Erythroblast (primary cell): ENCODE data around the gene GMPR.
"Not testable (repeated sequence)": the region's sequence is repeated elsewhere in the genome, so short reads cannot be mapped to it uniquely, and the experiment has no call there.

ENCODE experiments used
- DNase-seq, 2 experiments: peaks; one replicate each; lab custom pipeline; 2025; lab: John Stamatoyannopoulos, UW
- GATA1 ChIP-seq: IDR thresholded peaks from 2 replicates; pipeline ENCODE4 v1.6.1; 2011; ENCODE audit warnings: low read depth, mild to moderate bottlenecking, control low read depth, low read length, moderate library complexity
- POLR2A ChIP-seq: IDR thresholded peaks from 2 replicates; pipeline ENCODE4 v1.6.1; 2011; ENCODE audit warnings: mild to moderate bottlenecking, low read length

Gene GMPR

DNA sequence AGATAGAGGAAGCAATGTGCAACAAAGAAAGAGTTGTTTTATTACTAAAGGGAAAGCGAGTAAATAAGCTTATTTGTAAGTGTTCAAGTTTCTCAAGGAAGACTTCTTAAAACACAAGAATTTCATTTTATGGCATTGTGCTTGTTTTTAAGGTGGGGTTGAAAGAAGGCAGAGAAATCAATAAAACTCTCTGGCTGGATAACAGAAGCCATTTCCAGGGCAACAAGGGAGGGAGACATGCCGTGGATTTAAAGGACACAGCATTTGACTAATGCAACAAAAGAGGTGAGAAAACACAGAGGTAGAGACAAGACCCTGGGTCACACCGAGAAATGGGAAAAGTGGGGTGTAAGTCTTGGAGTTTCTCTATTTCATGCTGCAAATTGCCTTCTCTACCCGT is 28.8 kb upstream of the GMPR start:
- no peak for DNase-seq
- TF ChIP-seq POLR2A (no peak), GATA1 (no peak)

DNA sequence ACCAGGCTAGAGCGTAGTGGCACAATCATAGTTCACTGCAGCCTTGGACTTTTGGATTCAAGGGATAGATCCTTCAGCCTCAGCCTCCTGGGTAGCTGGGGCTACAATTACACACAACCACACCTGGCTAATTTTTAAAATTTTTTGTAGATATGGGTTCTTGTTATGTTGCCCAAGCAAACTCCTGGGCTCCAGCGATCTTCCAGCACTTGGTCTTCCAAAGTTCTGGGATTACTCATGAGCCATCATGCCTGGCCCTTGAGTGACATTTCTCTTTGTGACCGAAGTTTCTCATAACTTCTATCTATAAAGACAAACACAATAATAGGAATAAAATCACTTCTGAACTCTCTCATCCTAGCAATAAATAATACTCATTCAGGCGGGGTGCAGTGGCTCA is 26.1 kb upstream of the GMPR start:
- TF ChIP-seq POLR2A (no peak), GATA1 (no peak)
- DNase-seq, result no peak

- TF ChIP-seq GATA1 (no peak), POLR2A (no peak)
These were observed 21.8 kb upstream of the GMPR start for GRCh38 chr6:16216501-16217155.

GRCh38 chr6:16217156-16217721 is 21.1 kb upstream of the GMPR start:
- TF ChIP-seq GATA1 (no peak), POLR2A (peak; percentile 2)
- no peak for DNase-seq

More at GRCh38 chr6:16216501-16217155, 21.8 kb upstream of the GMPR start:
- no peak for DNase-seq

GRCh38 chr6:16222826-16223225 is 15.6 kb upstream of the GMPR start:
- DNase-seq, result no peak
- TF ChIP-seq POLR2A (no peak), GATA1 (no peak)

- TF ChIP-seq GATA1 (no peak), POLR2A (no peak)
- no peak for DNase-seq
These were observed 15.0 kb upstream of the GMPR start for GRCh38 chr6:16223362-16223761.

- peak; percentile 74 to 91 for DNase-seq
- TF ChIP-seq POLR2A (no peak), GATA1 (peak; percentile 28)
These were observed 14.0 kb upstream of the GMPR start for GRCh38 chr6:16224409-16224808.

DNA sequence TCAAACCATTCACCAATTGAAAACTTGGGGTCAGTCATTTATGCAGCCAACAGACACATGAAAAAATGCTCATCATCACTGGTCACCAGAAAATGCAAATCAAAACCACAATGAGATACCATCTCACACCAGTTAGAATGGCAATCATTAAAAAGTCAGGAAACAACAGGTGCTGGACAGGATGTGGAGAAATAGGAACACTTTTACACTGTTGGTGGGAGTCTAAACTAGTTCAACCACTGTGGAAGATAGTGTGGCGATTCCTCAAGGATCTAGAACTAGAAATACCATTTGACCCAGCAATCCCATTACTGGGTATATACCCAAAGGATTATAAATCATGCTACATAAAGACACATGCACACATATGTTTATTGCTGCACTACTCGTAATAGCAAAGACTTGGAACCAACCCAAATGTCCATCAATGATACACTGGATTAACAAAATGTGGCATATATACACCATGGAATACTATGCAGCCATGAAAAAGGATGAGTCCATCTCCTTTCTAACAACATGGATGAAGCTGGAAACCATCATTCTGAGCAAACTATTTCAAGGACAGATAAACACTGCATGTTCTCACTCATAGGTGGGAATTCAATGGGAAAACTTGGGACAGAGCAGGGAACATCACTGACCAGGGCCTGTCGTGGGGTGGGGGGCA is 13.2 kb upstream of the GMPR start:
- DNase-seq, result not testable (repeated sequence)

GRCh38 chr6:16226117-16227047 is 12.0 kb upstream of the GMPR start:
- DNase-seq, result peak in 1 of 2 experiments; percentile 35

DNA sequence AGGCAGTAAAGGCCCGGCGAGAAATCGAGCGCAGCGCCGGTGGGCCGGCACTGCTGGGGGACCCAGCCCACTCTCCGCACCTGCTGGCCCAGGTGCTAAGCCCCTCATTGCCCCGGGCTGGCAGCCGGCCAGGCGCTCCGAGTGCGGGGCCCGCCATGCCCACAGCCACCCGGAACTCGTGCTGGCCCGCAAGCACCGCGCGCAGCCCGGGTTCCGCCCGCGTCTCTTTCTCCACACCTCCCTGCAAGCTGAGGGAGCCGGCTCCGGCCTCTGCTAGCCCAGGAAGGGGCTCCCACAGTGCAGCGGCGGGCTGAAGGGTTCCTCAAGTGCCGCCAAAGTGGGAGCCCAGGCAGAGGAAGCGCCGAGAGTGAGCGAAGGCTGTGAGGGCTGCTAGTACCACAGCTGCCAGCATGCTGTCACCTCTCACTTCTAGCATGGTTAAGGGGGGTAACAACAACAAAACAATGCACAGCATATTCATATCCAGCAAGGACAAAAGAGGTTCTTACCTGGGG is 11.3 kb upstream of the GMPR start:
- TF ChIP-seq GATA1 (no peak), POLR2A (no peak)
- no peak for DNase-seq

DNA sequence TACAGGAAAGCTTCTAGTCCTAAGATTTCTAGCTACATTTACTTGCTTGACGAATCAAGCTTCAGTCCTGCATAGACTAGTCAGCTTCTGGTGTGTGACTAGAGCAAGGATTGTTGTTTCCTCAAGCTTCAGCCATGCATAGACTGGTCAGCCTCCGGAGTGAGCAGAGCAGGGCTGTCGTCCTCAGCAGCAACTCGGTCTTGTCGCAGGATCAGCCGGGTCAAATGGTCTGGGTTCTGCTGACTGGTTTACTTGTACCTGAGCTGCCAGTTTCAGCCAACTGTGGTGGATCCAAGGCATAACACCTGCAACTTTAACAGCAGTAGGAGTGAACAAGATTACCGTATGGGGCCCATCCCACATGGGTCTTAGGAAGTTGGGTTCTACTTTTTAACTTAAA is 10.8 kb upstream of the GMPR start:
- TF ChIP-seq GATA1 (no peak), POLR2A (no peak)
- DNase-seq, result no peak

- no peak for DNase-seq
- TF ChIP-seq POLR2A, result no peak
- TF ChIP-seq GATA1, result no peak
These were observed 10.3 kb upstream of the GMPR start for GRCh38 chr6:16228043-16228442.

GRCh38 chr6:16228709-16229665 is 9.4 kb upstream of the GMPR start:
- DNase-seq, result peak; percentile 29 to 31
- TF ChIP-seq POLR2A (no peak), GATA1 (no peak)
